ENCODE measurements around the gene PIP4K2C.
"Not testable (repeated sequence)": the region's sequence is repeated elsewhere in the genome, so short reads cannot be mapped to it uniquely, and the experiment has no call there.

The PIP4K2C gene

GRCh38 chr12:57582440-57582839 lies 8.6 kb upstream of the PIP4K2C start:
- no peak for DNase-seq (ENCODE audit: low read depth, low spot score)
- no peak overlapping the region for H3K4me3 ChIP-seq (ENCODE audit: low read length)

GRCh38 chr12:57583008-57583831 lies 7.8 kb upstream of the PIP4K2C start:
- H3K4me3 ChIP-seq (ENCODE audit: low read length) = no peak overlapping the region
- peak; percentile 84 for DNase-seq (ENCODE audit: low read depth, low spot score)

- no peak overlapping the region for H3K4me3 ChIP-seq (ENCODE audit: low read length)
- no peak for DNase-seq (ENCODE audit: low read depth, low spot score)
Measured at GRCh38 chr12:57584050-57584449, 6.9 kb upstream of the PIP4K2C start.

GRCh38 chr12:57584690-57585089 lies 6.3 kb upstream of the PIP4K2C start:
- no peak for DNase-seq (ENCODE audit: low read depth, low spot score)
- H3K4me3 ChIP-seq (ENCODE audit: low read length) = no peak overlapping the region

GRCh38 chr12:57585156-57585555 lies 5.8 kb upstream of the PIP4K2C start:
- no peak for DNase-seq (ENCODE audit: low read depth, low spot score)
- H3K4me3 ChIP-seq (ENCODE audit: low read length) = no peak overlapping the region

- H3K4me3 ChIP-seq (ENCODE audit: low read length) = no peak overlapping the region
- DNase-seq (ENCODE audit: low read depth, low spot score) = no peak
Measured at GRCh38 chr12:57586128-57586527, 4.9 kb upstream of the PIP4K2C start.

GRCh38 chr12:57586832-57587429 lies 4.1 kb upstream of the PIP4K2C start:
- H3K4me3 ChIP-seq (ENCODE audit: low read length) = no peak overlapping the region
- no peak for DNase-seq (ENCODE audit: low read depth, low spot score)

- H3K4me3 ChIP-seq (ENCODE audit: low read length) = not testable (repeated sequence)
Measured at GRCh38 chr12:57588951-57589610, 1.9 kb upstream of the PIP4K2C start.

GRCh38 chr12:57590479-57590863 lies 521 bp upstream of the PIP4K2C start:
- peak overlapping the region; percentile 68 for H3K4me3 ChIP-seq (ENCODE audit: low read length)
- DNase-seq (ENCODE audit: low read depth, low spot score) = no peak

More at GRCh38 chr12:57588951-57589610, 1.9 kb upstream of the PIP4K2C start:
- not testable (repeated sequence) for DNase-seq (ENCODE audit: low read depth, low spot score)

GRCh38 chr12:57591782-57592325 lies 862 bp downstream of the PIP4K2C start:
- no peak for DNase-seq (ENCODE audit: low read depth, low spot score)
- H3K4me3 ChIP-seq (ENCODE audit: low read length) = peak overlapping the region; percentile 68

- DNase-seq (ENCODE audit: low read depth, low spot score) = no peak
Measured at GRCh38 chr12:57592551-57593165, 1.7 kb downstream of the PIP4K2C start.

GRCh38 chr12:57593187-57593586 lies 2.2 kb downstream of the PIP4K2C start:
- DNase-seq (ENCODE audit: low read depth, low spot score) = no peak
- no peak overlapping the region for H3K4me3 ChIP-seq (ENCODE audit: low read length)

More at GRCh38 chr12:57592551-57593165, 1.7 kb downstream of the PIP4K2C start:
- no peak overlapping the region for H3K4me3 ChIP-seq (ENCODE audit: low read length)

- DNase-seq (ENCODE audit: low read depth, low spot score) = no peak
- H3K4me3 ChIP-seq (ENCODE audit: low read length) = no peak overlapping the region
Measured at GRCh38 chr12:57600395-57600794, 9.4 kb downstream of the PIP4K2C start.

- no peak overlapping the region for H3K4me3 ChIP-seq (ENCODE audit: low read length)
- no peak for DNase-seq (ENCODE audit: low read depth, low spot score)
Measured at GRCh38 chr12:57602544-57602943, 11.6 kb downstream of the PIP4K2C start.

- DNase-seq (ENCODE audit: low read depth, low spot score) = peak; percentile 34
- no peak overlapping the region for H3K4me3 ChIP-seq (ENCODE audit: low read length)
Measured at GRCh38 chr12:57603324-57603723, 12.3 kb downstream of the PIP4K2C start.

GRCh38 chr12:57603815-57604453 lies 12.9 kb downstream of the PIP4K2C start:
- no peak overlapping the region for H3K4me3 ChIP-seq (ENCODE audit: low read length)

GRCh38 chr12:57604454-57604991 lies 13.5 kb downstream of the PIP4K2C start, which contains the start of gene DTX3:
TSS of gene DTX3 (plus strand) at chr12:57604824. CDS start at chr12:57606518, 1,694 bp downstream.
- DNase-seq (ENCODE audit: low read depth, low spot score) = no peak

More at GRCh38 chr12:57603815-57604453, 12.9 kb downstream of the PIP4K2C start:
- DNase-seq (ENCODE audit: low read depth, low spot score) = no peak

GRCh38 chr12:57604992-57605810 lies 14.2 kb downstream of the PIP4K2C start:
- DNase-seq (ENCODE audit: low read depth, low spot score) = no peak
- H3K4me3 ChIP-seq (ENCODE audit: low read length) = no peak overlapping the region

More at GRCh38 chr12:57604454-57604991, 13.5 kb downstream of the PIP4K2C start, which contains the start of gene DTX3:
- H3K4me3 ChIP-seq (ENCODE audit: low read length) = no peak within 1 kb of the TSS
